NCI-H1105 (cell line): ENCODE data around the gene HPGD.

Experiments
- DNase-seq: peaks from one replicate; lab custom pipeline; 2025; lab: John Stamatoyannopoulos, UW

HPGD gene

DNA sequence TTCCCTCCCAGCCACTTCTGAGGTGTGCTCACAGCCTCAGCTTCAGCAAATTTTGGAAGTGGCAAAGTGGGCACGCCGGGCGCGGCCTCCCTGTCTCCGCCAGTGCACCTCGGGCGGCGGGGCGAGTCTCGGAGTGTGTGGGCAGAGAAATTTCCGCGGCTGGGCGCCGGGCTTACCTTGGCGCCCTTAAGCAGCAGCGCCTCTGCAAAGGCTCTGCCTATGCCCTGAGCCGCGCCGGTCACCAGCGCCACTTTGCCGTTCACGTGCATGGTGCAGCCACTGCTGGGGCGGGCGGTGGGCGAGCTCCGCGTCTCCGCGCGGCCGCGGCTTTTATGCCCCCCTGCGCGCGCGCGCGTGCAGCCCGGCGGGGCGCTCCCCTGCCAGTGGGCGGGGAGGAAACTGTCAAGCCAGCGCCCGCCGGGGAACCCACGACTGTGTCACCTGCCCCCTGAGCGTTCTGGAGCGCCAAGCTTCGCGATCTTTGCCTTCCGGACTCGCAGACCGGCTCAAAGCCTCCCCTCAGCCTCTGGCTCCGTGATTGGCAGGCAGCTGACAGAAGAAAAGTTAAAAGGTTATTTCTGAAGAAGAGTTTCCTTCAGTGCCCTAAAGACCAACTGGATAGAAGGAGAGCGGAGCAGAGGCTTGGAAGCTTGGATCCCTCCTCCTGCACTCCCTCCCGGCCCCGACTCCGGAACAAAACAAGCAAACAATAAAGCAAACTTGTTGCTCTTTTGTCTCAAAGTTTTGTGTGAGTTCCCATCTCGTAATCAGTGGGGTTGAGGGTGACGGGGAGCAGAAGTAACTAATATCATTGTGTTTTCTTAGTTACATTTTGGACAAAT is at the start of gene HPGD:
Gene HPGD (minus strand): TSS at position 306 of the 842 bp plus-strand sequence. CDS start 37 bp downstream, at position 269.
- DNase-seq, result peak; percentile 31

DNA sequence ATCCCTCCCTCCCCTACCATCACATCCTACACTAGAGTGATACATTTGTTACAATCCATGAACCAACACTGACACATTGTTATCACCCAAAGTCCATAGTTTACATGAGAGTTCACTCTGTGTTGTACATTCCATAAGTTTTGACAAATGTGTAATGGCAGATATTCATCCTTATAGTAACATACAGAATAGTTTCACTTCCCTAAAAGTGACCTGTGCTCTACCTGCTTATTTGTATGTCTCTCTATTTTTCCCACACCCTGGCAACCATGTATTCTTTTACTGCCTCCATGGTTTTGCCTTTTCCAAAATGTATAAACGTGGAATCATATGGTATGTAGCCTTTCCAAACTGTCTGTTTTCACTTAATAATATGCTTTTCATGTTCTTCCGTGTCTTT is 42.2 kb upstream of the HPGD start:
- no peak for DNase-seq

DNA sequence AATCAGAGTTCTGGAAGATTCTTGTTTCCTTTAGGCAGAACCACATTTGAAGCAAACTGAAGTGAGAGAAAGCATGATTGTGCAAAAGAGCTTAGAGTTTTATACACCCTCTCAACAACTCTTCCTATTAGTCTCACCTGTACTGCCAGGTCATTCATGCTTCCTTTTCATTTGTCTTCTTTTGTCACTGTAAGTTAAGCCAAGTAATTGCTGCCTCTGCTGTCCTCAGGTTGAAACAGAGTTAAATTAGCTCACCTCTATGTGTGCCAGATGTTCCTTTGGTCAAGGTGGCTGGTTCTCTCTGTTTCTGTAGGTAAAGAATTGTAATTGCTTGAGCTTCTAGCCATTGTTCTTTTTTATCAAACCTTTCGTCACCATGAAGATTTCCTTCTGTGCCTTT is 41.1 kb upstream of the HPGD start:
- DNase-seq, result no peak

DNA sequence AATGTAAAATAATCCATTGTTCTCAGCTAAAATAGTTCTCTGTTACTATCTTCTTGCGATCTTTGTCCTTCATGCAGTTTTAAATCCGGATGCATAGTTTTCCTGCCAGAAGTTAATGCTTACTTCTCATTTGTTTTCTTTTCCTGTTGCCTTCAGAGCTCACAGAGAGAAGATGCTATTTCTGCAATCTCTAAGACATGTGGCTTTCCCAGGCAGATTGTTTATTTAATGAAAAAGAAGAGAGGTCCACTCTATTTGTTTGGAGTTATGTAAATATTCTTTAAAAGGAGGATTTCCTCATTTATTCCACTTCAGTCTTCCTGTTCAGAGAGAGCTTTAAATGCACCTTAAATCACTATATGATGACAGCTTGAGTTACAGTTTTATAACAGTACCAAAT is 39.3 kb upstream of the HPGD start:
- DNase-seq, result no peak

DNA sequence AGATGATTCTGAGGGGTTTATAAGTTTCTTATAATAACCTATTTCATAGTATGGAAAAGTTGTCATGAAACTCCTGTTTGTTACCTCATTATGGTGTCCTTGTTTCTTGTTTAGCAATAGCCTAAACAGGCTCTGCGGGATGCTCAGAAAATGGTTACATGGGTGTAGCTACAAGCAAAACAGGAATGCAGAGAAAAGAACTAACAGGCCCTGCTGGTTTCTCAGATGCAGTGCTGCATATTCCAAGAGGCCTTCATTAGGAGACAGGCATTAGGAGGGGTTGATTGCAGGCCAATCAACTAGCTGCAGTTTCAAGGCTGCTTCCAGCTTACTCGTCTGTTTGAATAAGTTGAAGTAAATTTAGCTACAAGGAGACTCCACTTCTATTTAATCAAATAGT is 37.6 kb upstream of the HPGD start:
- DNase-seq, result no peak

DNA sequence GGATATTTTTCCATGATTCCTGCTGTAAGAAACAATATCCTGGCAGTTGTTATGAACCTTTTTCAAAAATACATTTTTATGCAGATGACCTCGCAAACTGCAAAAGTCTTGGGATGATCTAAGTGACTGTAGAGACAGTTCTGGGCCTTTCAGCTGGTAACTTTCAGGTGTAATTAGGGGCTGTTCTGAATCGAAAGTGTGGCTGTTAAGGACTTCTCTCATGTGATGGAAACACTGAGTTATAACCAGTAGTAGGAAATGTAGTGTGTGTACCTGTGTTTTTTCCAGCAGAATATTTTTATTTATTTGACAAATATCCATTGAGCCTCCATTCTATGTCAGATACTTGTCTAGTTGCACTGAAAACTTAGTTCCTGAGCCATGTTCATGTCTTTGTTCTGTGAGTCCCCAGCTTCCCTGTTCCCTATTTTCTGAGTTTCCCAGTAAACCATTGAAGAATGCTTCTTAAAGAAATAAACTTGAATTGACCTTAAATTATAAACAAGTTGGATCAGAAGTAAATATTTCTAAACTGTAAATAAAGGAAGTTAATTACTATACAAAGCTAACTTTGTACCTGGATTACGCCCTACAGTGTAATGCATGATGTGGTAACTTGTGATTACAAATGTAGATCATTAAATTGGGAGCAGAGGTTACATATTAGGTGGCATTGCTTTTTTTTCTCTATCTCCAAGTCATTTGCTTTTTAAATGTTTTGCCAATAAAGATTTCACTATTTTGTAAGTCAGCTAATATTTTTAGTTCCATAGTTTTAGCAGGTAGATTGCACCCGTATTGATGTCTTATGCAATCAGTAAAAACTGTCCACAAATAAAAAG is 33.7 kb upstream of the HPGD start:
- no peak for DNase-seq

DNA sequence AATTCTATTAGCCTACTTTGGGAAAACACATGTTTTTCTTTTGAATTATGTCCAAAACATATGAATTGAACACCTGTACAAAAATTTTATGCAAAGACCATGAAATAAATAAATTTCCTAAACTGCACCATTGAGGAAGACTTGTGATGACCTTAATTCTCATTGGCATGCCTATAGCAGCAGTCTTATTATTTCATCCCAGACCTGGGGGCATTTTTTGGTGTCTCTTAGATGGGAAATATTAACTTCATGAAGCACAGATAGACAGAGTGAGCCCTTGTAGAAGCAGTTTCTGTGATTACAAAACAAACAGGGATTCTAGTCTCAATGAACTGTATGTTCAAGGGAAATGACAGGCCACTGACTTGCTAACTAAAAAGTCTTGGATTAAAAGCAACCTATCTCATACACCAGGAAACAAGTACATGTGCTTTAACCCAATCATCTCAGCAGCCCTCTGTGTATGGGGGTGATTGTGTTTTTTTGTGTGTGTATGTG is 32.0 kb upstream of the HPGD start:
- no peak for DNase-seq

DNA sequence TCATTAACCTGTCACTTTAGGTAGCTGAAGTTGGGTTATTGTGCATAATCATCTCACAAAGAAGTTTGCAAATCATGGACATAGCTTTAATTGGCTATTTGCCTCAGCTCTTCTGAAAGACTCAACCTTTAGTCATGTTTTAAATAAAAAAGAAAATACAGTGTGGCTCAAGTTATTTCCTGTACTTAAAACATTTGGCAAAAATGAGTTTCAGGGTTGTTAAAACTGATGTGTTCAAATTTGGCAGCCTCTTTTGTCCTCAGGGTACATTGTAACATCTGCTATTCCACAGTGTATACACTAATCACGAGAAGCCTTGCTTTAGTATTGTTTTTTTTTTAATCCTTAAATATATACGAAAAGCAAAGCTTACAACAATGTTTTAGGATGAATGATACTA is 31.5 kb upstream of the HPGD start:
- DNase-seq, result no peak

DNA sequence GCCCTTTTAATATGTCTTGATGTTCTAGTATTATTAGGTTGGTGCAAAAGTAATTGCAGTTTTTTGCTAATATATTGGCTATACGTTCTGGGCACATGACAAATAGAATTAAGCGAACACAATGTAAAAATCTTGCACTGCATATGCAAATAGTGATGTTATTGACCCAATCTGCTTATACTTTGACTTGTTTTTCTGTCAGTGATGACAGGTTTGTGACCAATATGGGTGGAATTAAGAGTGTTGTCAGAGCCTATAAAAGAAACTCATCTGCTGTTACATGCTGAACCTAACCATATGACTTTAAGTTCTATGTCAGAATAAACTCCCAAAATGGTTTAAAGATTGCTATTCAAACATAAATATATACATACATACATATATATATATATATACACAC is 30.7 kb upstream of the HPGD start:
- no peak for DNase-seq

DNA sequence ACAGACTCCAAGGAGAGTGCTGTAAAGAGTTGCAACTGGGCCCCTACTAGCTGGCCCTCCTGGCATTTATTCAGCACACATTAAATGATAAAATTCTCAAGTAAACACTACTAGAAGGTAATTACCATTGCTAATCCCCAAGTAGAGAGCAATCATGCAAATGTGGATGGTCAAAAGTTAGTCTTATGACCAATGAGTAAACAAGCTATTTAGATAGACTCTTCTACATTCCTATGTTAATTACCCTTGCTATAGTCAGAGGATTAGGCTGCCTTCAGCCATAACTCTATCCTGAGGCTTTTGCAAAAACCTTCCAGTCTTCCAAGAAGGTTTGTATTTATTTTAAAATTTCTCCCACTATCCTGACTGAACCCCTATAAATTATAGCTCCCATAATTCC is 28.3 kb upstream of the HPGD start:
- DNase-seq, result no peak

DNA sequence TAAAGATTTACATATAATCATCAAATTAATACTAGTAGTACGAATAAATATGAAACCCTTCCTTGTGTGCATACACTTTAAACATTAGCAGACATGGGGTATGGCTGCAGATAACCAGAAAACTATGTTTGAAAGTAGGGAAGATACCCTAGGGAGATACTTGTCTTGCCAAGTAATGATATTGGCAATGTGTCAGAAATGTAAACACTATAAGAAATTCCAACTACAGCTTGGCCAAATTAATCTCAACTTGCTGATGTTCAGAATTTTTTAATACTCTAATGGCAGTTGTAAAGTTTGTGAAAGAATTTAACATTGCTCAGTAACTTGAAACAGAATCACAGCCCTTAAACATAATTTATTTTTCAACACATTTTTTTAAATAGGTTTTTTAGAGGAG is 27.4 kb upstream of the HPGD start:
- DNase-seq, result no peak

DNA sequence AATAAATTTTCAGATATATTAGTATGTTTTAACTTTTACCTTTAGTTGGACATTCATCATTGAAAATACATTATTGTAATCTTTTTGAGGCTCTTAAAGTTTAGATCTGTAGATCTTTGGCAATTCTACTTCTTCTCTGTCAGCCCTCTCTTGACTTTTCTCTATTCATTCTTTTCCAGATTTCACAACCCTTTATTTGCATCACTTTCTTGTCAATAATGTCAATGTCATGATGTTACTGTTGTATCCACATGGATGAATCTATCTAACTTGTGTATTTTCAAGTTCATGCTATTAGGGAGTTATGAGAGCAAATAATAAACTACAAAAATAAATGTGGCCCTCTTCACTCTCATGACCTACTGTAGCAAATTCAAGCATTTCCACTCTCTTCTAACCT is 23.0 kb upstream of the HPGD start:
- DNase-seq, result no peak

DNA sequence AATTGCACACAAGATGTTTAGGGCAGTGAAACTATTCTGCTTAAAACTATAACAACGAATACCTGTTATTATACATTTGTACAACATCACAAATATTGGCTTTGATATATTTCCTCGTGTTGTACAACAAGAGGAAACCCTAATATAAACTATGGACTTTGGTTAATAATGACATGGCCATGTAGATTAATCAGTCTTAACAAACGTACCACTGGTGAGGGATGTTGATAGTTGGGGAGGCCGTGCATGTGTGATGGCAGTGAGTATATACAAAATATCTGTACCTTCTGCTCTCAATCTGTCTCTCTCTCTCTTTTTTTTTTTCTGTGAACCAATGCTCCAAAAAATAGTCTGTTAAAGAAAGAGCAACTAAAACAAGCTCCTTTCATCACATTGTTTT is 22.2 kb upstream of the HPGD start:
- no peak for DNase-seq

DNA sequence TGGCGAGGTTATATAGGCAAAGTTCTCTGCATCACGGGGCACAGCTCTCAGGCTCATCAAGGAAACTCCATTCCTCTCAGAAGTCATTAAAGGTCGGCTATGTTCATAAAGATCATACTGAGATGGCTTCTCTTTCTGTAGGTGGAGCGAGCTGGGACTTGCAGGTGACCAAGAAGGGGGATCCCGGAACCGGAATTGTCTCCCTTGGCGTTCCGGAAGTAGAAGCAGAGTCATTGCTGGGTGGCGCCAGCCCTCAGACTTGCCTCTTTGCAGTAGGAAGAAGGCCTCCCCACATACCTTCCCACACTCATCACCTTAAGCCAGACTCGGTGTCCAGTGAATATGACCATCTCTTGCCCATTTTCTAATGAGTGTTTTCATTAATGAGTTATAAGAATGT is 17.9 kb upstream of the HPGD start:
- no peak for DNase-seq

DNA sequence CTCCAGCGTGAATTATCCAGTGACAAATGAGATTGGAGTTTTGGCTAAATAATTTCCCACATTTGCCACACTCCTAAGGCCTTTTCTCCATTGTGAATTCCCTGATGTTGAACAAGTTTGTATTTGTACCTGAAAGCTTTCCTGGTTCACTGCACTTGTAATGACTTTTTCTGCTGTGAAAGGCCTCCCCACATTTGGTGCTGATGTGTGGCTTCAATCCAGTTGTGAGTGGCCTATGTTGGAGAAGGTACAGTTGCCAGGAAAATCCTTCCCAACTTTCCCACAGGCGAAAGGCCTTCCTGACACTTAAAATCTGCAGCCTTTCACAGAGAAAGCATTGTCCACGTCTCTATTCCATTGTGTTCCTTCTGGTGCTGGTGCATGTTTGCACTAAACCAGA is 17.3 kb upstream of the HPGD start:
- DNase-seq, result no peak

DNA sequence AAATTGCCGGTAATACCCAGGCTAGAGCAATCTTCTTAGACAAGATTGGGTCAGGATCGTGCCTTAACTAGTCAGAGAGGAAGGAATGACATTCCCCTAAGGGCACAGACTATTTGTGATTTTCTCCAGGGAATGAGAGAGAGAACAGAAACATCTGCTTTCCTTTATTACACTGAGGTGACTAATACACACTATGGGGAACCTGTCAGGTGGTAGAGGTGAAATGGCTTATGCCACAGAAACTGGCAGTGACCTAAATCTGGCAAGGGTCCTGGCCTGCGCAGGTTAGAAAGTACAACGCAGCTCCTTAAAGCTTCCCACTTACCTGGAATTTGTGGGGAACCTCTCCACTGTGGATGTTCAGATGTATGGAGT is 16.6 kb upstream of the HPGD start:
- DNase-seq, result no peak

DNA sequence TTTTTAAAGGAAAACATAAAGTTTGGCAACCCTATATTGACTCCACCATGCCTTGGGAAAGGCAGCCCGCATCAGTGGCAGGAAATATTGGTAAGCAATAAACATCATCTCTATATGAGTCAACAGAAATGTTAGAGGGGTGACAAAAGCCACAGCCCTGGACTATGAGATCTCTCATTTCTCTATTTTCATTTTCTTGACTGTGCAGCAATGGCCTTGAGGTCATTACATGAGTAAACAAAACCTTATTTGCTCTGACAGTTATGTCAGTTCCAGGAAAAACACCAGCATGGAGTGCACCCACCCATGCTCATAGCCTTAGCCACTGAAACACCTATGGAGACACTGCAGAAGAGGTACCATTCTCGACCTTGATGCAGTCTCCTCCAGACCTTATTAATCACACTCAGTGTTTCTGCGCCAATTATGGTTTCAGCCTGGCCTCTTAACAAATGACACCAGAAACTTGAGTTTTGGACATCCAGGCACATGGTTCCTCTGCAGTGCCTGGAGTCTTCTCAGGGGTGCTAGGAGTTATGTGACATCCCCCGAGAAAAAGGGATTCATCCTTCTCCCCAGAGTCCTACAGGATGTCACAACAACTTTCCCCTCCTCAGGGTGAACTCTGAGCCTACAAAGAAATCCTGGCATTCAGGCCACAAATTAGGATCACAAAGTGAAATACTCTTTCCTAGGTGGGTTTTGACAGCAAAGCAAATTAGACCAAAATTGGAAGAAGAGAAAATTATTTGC is 16.0 kb upstream of the HPGD start:
- DNase-seq, result no peak

DNA sequence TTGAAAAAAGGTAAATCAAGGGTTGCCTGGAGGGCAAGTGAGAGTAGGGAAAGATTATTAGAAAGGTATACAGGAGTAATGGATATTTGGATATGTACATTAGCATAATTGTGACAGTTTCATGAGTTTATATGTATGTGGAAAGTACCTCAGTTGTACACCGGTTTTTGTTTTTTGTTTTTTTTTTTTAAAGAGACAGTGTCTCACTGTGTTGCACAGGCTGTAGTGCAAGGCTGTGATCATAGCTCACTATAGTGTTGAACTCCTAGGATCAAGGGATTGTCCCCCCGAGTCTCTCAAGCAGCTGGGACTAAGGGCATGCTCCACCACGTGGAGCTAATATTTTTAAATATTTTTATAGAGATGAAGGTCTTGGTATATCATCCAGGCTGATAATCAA is 15.3 kb upstream of the HPGD start:
- DNase-seq, result no peak

DNA sequence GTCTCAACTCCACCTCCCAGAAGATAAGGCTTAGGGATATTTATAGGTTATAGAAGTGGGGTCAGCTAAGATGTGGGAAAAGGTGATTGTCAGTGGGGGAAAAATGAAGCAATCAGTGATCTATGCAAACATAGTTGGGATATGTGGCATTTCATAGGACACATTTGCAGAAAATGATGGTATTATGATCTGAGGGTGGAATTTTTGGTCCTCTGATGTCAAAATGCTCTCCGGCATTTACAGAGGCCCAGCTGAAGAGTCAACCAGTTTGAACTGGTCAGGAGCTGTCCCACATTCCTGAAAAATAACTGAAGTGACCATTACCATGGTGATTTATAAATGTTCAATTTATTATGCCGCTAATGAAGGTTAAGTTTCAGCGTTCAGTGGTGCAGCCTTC is 12.2 kb upstream of the HPGD start:
- no peak for DNase-seq

DNA sequence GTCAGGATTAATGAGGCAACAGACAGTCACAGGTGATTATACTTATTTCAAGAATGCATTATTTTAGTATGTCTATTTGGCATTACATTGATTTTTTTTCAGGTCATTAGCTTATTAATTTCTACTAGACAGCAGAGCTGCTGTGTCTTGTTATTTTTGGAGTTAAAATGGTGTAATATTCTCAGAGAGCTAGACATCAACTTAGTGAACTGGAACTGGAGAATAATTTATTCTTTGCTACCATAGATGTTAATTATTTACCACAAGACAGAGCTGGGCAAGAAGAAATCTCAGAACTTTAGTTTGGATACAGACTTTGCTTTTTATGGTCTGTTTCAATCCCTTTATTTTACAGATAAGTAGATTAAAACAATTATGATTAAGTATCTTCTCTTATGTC is 10.2 kb upstream of the HPGD start:
- DNase-seq, result no peak

DNA sequence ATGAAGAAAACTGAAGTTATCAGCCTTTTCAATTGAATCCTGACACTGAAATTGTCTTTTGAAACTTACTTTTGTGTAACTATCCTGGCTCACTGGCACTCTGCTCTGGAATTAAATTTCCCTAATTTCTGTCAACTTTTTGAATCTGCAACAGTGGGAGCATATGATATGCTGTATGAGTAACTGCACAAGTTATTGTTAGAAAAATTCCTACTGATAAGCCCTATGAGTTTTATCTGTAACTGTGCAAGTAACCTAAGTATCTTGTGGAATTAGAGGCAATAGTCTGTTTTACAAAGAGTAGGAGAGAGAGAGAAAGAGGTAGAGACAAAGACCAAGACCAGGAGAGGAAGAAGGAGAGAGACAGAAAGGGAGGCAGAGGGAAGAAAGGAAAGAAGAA is 9.2 kb upstream of the HPGD start:
- no peak for DNase-seq

DNA sequence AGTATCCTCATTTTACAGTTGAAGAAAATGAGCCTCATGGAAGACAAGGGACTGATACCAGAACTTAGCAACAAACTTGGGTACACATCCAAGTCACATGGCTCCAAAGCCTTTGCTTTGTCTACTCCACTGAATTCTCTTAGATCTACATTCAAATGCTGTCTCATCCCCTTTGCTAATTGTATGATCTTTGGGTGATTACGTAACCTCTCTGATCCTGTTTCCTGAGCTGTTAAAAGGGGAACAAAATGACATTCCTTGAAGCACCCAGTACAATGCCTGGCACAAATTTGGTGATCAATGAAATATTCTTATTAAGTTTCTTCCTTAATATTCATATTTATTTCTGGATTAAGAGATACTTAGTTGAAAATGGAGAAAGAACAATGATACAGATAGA is 5.9 kb upstream of the HPGD start:
- DNase-seq, result no peak

DNA sequence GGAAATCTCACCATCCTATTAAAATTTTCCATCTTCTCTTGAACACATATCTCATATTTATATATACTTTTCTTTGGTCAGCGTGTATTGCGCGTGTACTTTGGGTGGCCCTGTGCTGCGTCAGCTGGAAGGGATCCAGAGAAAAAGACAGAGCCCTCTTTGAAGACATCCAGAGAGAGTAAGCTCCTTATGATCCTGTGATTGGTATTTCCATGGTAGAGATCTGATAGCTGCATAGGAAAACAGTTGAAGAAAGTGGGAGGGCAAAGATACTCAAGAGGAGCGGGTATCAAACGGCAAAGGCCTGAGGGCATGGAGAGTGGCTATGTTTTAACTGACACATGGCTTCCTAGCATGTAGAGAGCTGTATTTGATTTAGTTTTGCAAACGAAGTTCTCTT is 4.4 kb upstream of the HPGD start:
- DNase-seq, result no peak
